H1 (cell line): ENCODE results near the gene SEC14L6. TPM values are rescaled to one million over a fixed set of nuclear protein-coding genes. Genes with fewer than 3 reads are reported as not detected.

Experiments
- CTCF ChIA-PET: fragments of 300-600 bp; sonication (Branson Sonifier 250); formaldehyde crosslinking; loops from one replicate; lab custom pipeline; 2021; ENCODE audit not compliant: partially characterized antibody; lab: Charles Lee
- POLR2A ChIA-PET: fragments of 300-600 bp; sonication (Branson Sonifier 250); formaldehyde crosslinking; loops from one replicate; lab custom pipeline; 2021; ENCODE audit warnings: inconsistent platforms; ENCODE audit not compliant: partially characterized antibody; lab: Charles Lee
- DNase-seq, 2 experiments: peaks; one replicate each; pipeline versions ENCODE4 v3.0.0 to v3.0.0-alpha.2; 2010 to 2022; ENCODE audit warnings: low spot score in 2 of 2, low read depth in 1 of 2, mixed read lengths in 1 of 2
- FAIRE-seq: peaks from 2 replicates; lab custom pipeline; 2011; peaks lifted over from hg19 to GRCh38; lab: Jason Lieb, UNC
- H2AFZ ChIP-seq: 2 replicates; pipeline ENCODE4 v1.8.1; 2012; ENCODE audit warnings: low read length, inconsistent platforms
- H2AK5ac ChIP-seq: 2 replicates; pipeline ENCODE4 v1.6.1; 2013; ENCODE audit warnings: low read depth, low read length
- H2BK120ac ChIP-seq: replicated peaks from 2 replicates; pipeline ENCODE3; 2013; ENCODE audit warnings: low read depth, low read length, inconsistent platforms
- H2BK12ac ChIP-seq: 2 replicates; pipeline ENCODE4 v1.6.1; 2013; ENCODE audit warnings: low read depth, low read length
- H2BK15ac ChIP-seq: 2 replicates; pipeline ENCODE4 v1.6.1; 2013; ENCODE audit warnings: low read length
- H2BK20ac ChIP-seq: 2 replicates; pipeline ENCODE4 v1.6.1; 2013; ENCODE audit warnings: low read length
- H2BK5ac ChIP-seq: 2 replicates; pipeline ENCODE4 v1.6.1; 2013; ENCODE audit warnings: low read depth, low read length
- H3K14ac ChIP-seq: 2 replicates; pipeline ENCODE4 v1.6.1; 2013; ENCODE audit warnings: inconsistent platforms; ENCODE audit not compliant: insufficient read length
- H3K18ac ChIP-seq: 2 replicates; pipeline ENCODE4 v1.6.1; 2013; ENCODE audit warnings: low read length; ENCODE audit errors: extremely low read depth
- H3K23ac ChIP-seq: 2 replicates; pipeline ENCODE4 v1.6.1; 2013; ENCODE audit warnings: inconsistent platforms; ENCODE audit not compliant: insufficient read length
- H3K23me2 ChIP-seq: 2 replicates; pipeline ENCODE4 v1.6.1; 2013; ENCODE audit warnings: low read depth, low read length
- H3K27ac ChIP-seq: 2 replicates; pipeline ENCODE4 v1.6.1; 2011; ENCODE audit warnings: low read depth, low read length, inconsistent platforms
- H3K27me3 ChIP-seq, 4 experiments: replicated peaks in 1 of 4; 1 replicate in 1 of 4; 2 replicates in 3 of 4; pipeline versions ENCODE4 v1.6.1 to v1.8.1; 2011 to 2013; ENCODE audit warnings: low read length in 3 of 4, mild to moderate bottlenecking in 3 of 4, inconsistent platforms in 2 of 4, mixed read lengths in 2 of 4, moderate library complexity in 1 of 4; ENCODE audit not compliant: control insufficient read depth in 3 of 4, insufficient read depth in 3 of 4; ENCODE audit errors: extremely low read depth in 1 of 4
- H3K36me3 ChIP-seq, 4 experiments: 2 replicates each; pipeline versions ENCODE4 v1.6.1 to v1.8.1; 2011 to 2013; ENCODE audit warnings: mild to moderate bottlenecking in 4 of 4, low read length in 3 of 4, moderate library complexity in 2 of 4, control low read depth in 1 of 4, inconsistent platforms in 1 of 4; ENCODE audit not compliant: insufficient read depth in 4 of 4, control insufficient read depth in 2 of 4
- H3K4ac ChIP-seq: replicated peaks from 2 replicates; pipeline ENCODE3; 2013; ENCODE audit warnings: low read length, low read depth, mixed read lengths, inconsistent platforms; ENCODE audit not compliant: insufficient read length
- H3K4me1 ChIP-seq, 4 experiments: replicated peaks in 1 of 4; 1 replicate in 1 of 4; 2 replicates in 3 of 4; pipeline versions ENCODE4 v1.6.1 to v1.8.1; 2011 to 2013; ENCODE audit warnings: low read length in 3 of 4, inconsistent platforms in 2 of 4, mixed read lengths in 1 of 4; ENCODE audit not compliant: insufficient read depth in 4 of 4, control insufficient read depth in 3 of 4
- H3K4me2 ChIP-seq, 2 experiments: 2 replicates each; pipeline versions ENCODE4 v1.6.1 to v1.8.1; 2011 to 2013; ENCODE audit warnings: low read depth in 2 of 2, low read length in 2 of 2, control low read depth in 1 of 2, inconsistent platforms in 1 of 2, mild to moderate bottlenecking in 1 of 2; ENCODE audit not compliant: insufficient read depth in 1 of 2
- H3K4me3 ChIP-seq, 4 experiments: fragments of 200-600, 300-600 bp in 1 of 4; sonication (generic), shearing (Covaris generic), sonication (Bioruptor Twin) in 1 of 4; 2 replicates each; pipeline versions ENCODE4 v1.5.1 to v1.8.1; 2011 to 2016; ENCODE audit warnings: low read length in 4 of 4, low read depth in 3 of 4, control low read depth in 2 of 4, inconsistent platforms in 2 of 4, mild to moderate bottlenecking in 2 of 4, mixed read lengths in 1 of 4, moderate library complexity in 1 of 4; ENCODE audit not compliant: insufficient read depth in 2 of 4; ENCODE audit errors: extremely low read depth in 1 of 4
- H3K56ac ChIP-seq: replicated peaks from 2 replicates; pipeline ENCODE3; 2013; ENCODE audit warnings: low read depth, mild to moderate bottlenecking, mixed read lengths, low read length, inconsistent platforms; ENCODE audit not compliant: insufficient read length
- H3K79me1 ChIP-seq: 2 replicates; pipeline ENCODE4 v1.6.1; 2013; ENCODE audit warnings: low read depth, low read length, control low read depth
- H3K79me2 ChIP-seq, 2 experiments: 2 replicates each; pipeline versions ENCODE4 v1.6.1 to v1.8.1; 2012 to 2013; ENCODE audit warnings: low read length in 2 of 2, mild to moderate bottlenecking in 2 of 2, inconsistent platforms in 1 of 2; ENCODE audit not compliant: insufficient read depth in 2 of 2, control insufficient read depth in 1 of 2
- H3K9ac ChIP-seq, 4 experiments: replicated peaks in 1 of 4; 1 replicate in 1 of 4; 2 replicates in 3 of 4; pipeline versions ENCODE4 v1.6.1 to v1.8.1; 2011 to 2013; ENCODE audit warnings: low read depth in 3 of 4, low read length in 3 of 4, control low read depth in 2 of 4, mild to moderate bottlenecking in 2 of 4, moderate library complexity in 2 of 4, inconsistent platforms in 1 of 4; ENCODE audit errors: extremely low read depth in 1 of 4
- H3K9me3 ChIP-seq, 2 experiments: 2 replicates each; pipeline versions ENCODE4 v1.6.1 to v1.8.1; 2012 to 2013; ENCODE audit warnings: mild to moderate bottlenecking in 2 of 2, moderate library complexity in 2 of 2, control low read depth in 1 of 2, inconsistent platforms in 1 of 2, low read depth in 1 of 2, low read length in 1 of 2, mixed read lengths in 1 of 2; ENCODE audit not compliant: insufficient read depth in 2 of 2
- H4K20me1 ChIP-seq, 2 experiments: replicated peaks in 1 of 2; 2 replicates each; pipeline versions ENCODE3 to v1.8.1; 2011 to 2013; ENCODE audit warnings: inconsistent platforms in 2 of 2, low read length in 2 of 2, mild to moderate bottlenecking in 1 of 2; ENCODE audit not compliant: insufficient read depth in 2 of 2, control insufficient read depth in 1 of 2
- H4K5ac ChIP-seq: 2 replicates; pipeline ENCODE4 v1.6.1; 2013; ENCODE audit warnings: low read length, low read depth, mixed read lengths, inconsistent platforms; ENCODE audit not compliant: insufficient read length
- H4K8ac ChIP-seq: 2 replicates; pipeline ENCODE4 v1.8.0; 2013; ENCODE audit warnings: mild to moderate bottlenecking, moderate library complexity, low read length, inconsistent platforms; ENCODE audit not compliant: insufficient read depth; ENCODE audit errors: extremely low read depth
- H4K91ac ChIP-seq: replicated peaks from 2 replicates; pipeline ENCODE3; 2013; ENCODE audit warnings: low read length, mixed read lengths, inconsistent platforms; ENCODE audit not compliant: insufficient read length
- CTCF ChIP-seq, 3 experiments: IDR thresholded peaks; 1 replicate in 2 of 3; 2 replicates in 1 of 3; pipeline versions ENCODE4 v1.5.1 to v1.6.1; 2011; ENCODE audit warnings: low read length in 3 of 3, mild to moderate bottlenecking in 3 of 3, inconsistent platforms in 2 of 3, low read depth in 1 of 3, moderate library complexity in 1 of 3; ENCODE audit not compliant: insufficient read depth in 1 of 3; ENCODE audit errors: control extremely low read depth in 1 of 3
- TCF12 ChIP-seq: IDR thresholded peaks from 2 replicates; pipeline ENCODE4 v1.6.1; 2011; ENCODE audit warnings: low read depth, mild to moderate bottlenecking, low read length
- WGBS, 2 experiments: shearing (Covaris generic) in 1 of 2; methylation state at CpG; one replicate each; pipeline versions ENCODE4 v1.1.6 to v1.1.7; 2013 to 2015; ENCODE audit warnings: low lambda C conversion rate in 2 of 2, mixed read lengths in 2 of 2, inconsistent platforms in 1 of 2, low coverage in 1 of 2, missing lambda C conversion rate in 1 of 2; ENCODE audit not compliant: insufficient replicate concordance in 2 of 2, insufficient coverage in 1 of 2, insufficient read length in 1 of 2; ENCODE audit errors: extremely low coverage in 1 of 2, missing lambda C conversion rate in 1 of 2; 5-methylcytosine and 5-hydroxymethylcytosine counted together
- polyA plus RNA-seq, 7 experiments: library from polyadenylated mRNA; depleted of rRNA in 3 of 7; stranded (reverse) in 5 of 7; unstranded in 2 of 7; fragments of >200 nt in 5 of 7; fragments of 200-250 nt in 2 of 7; gene quantifications; 1 replicate in 5 of 7; 2 replicates in 1 of 7; 4 replicates in 1 of 7; pipeline versions ENCODE4 v1.2.1 to v1.2.3, GENCODE V29; 2011 to 2013; ENCODE audit warnings: missing spikeins in 2 of 7, mixed read lengths in 2 of 7
- total RNA-seq: library from RNA; stranded (reverse); fragmentation: NEBNext Ultra II Directional; extraction: Animal tissue kit (Norgen Biotek cat#: 25700); gene quantifications from 2 replicates; pipeline ENCODE4 v1.2.1, GENCODE V29; 2021

The SEC14L6 gene
- total and polyA plus RNA-seq, 2 of the 8 experiments (the other 6 are each of a cell fraction or from before 2014, with no cell fraction given): 0.63 to 2.1 TPM

DNA sequence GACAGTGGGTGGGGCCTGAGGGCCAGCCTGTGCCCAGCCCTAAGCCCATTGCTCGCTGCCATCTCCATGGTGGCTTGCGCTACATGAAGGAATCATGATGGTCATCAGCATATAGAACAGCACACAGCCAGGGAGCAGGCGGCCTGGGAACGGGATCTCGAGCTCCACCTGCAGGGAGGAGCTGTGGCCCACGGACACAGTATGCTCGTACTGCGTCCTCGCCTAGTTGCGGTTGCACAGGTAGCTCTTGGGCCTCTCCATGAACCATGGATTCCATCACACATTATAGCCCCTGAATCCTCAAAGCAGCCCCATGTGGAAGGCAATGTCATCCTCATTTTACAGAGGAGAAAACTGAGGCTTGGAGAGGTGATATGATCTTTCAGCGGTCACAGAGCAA is 56.1 kb downstream of the SEC14L6 start:
- no peak overlapping the region for H2BK5ac ChIP-seq
- H3K27ac ChIP-seq: no peak overlapping the region
- H4K91ac ChIP-seq: no peak overlapping the region
- no peak overlapping the region for H2BK12ac ChIP-seq
- no peaks in the 10 kb centered on the region for H3K36me3 ChIP-seq
- no peak overlapping the region for H3K4ac ChIP-seq
- H2BK15ac ChIP-seq: no peak overlapping the region
- no peak overlapping the region for H3K23ac ChIP-seq
- H3K9ac ChIP-seq: no peak overlapping the region
- no peak overlapping the region for H3K18ac ChIP-seq
- TF ChIP-seq CTCF (IDR thresholded peaks at IDR 0.05; ENCODE audit: control extremely low read depth in 1 of 3, insufficient read depth in 1 of 3, low read depth in 1 of 3, low read length in 3 of 3) (peak in 2 of 3 experiments; percentile 28 to 45; a peak in 2 of 4 replicates), TCF12 (no peak)
- H3K79me1 ChIP-seq: no peaks in the 10 kb centered on the region
- no peaks in the 10 kb centered on the region for H3K79me2 ChIP-seq
- 81% methylated on average over 11 of the region's 11 CpGs; no CpG with 5 or more reads in 1 of the 2 experiments for WGBS, 2 experiments
- no peak overlapping the region for H3K56ac ChIP-seq
- CTCF ChIA-PET: interaction anchor here (0.7 to 2.2 kb wide), 17 partner anchors 12 to 429 kb away, joined by 3 to 10 read pairs (median 4); partner anchors contain the start of genes SEC14L3 and SEC14L4
- H3K27me3 ChIP-seq: no peaks in the 10 kb centered on the region
- H4K20me1 ChIP-seq: no peaks in the 10 kb centered on the region
- no peaks in the 10 kb centered on the region for H3K9me3 ChIP-seq
- no peak overlapping the region for H3K4me3 ChIP-seq
- H3K4me1 ChIP-seq: no peaks in the 10 kb centered on the region; a peak in 1 of 7 replicates
- no peak overlapping the region for H4K5ac ChIP-seq
- no peak overlapping the region for H3K4me2 ChIP-seq
- POLR2A ChIA-PET: interaction anchor here (1.2 kb wide), 1 partner anchor 117 kb away, joined by 3 read pairs; no protein-coding TSS in a partner anchor
- no peak overlapping the region for H4K8ac ChIP-seq
- DNase-seq (no peak), FAIRE-seq (no peak)
- no peak overlapping the region for H2AK5ac ChIP-seq
- no peak overlapping the region for H2BK120ac ChIP-seq
- H3K23me2 ChIP-seq: no peaks in the 10 kb centered on the region
- H2AFZ ChIP-seq: no peak overlapping the region
- H3K14ac ChIP-seq: no peak overlapping the region
- H2BK20ac ChIP-seq: no peak overlapping the region
